ENCODE measurements around the gene SPRED2.

DNA sequence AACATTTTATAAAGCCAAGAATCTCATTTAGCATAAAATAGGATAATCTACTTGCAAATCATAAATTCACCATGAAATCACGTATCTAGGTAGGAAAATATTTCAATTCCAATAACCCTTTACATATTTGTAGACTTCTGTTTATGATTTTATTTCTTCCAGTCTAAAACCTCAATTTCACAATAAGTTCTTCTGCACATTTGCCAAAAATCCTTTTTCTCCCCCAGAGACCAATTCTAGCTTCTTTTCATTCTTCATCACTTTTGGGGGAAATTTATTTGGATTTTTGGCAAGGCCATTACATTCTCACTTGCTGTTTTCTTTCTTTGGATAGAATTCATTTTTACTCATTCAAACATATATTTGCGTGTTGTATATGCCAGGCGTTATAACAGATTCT lies 86.8 kb downstream of the SPRED2 start:
- TF ChIP-seq, protein P1, sequence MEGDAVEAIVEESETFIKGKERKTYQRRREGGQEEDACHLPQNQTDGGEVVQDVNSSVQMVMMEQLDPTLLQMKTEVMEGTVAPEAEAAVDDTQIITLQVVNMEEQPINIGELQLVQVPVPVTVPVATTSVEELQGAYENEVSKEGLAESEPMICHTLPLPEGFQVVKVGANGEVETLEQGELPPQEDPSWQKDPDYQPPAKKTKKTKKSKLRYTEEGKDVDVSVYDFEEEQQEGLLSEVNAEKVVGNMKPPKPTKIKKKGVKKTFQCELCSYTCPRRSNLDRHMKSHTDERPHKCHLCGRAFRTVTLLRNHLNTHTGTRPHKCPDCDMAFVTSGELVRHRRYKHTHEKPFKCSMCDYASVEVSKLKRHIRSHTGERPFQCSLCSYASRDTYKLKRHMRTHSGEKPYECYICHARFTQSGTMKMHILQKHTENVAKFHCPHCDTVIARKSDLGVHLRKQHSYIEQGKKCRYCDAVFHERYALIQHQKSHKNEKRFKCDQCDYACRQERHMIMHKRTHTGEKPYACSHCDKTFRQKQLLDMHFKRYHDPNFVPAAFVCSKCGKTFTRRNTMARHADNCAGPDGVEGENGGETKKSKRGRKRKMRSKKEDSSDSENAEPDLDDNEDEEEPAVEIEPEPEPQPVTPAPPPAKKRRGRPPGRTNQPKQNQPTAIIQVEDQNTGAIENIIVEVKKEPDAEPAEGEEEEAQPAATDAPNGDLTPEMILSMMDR (IDR thresholded peaks at IDR 0.05), result no peak
- TF ChIP-seq POLR2A (IDR thresholded peaks at IDR 0.05), result no peak
- no peak for TF ChIP-seq EP300 (IDR thresholded peaks at IDR 0.05)
- TF ChIP-seq POLR2AphosphoS5 (IDR thresholded peaks at IDR 0.05), result no peak
